HFFc6 (cell line): ENCODE measurements around the gene SERPINE1. TPM values are rescaled to one million over a fixed set of nuclear protein-coding genes. Genes with fewer than 3 reads are reported as not detected.

ENCODE experiments used
- DNase-seq: peaks from one replicate; pipeline ENCODE4 v3.0.0-alpha.2; 2018
- H3K27ac Mint-ChIP-seq: 2 replicates; pipeline ENCODE4 v1.8.0; 2020; ENCODE audit warnings: mild to moderate bottlenecking, mixed read lengths
- H3K27me3 Mint-ChIP-seq: 2 replicates; pipeline ENCODE4 v1.8.0; 2021; ENCODE audit warnings: mild to moderate bottlenecking, moderate library complexity, mixed read lengths; ENCODE audit not compliant: insufficient read depth
- H3K36me3 Mint-ChIP-seq: 2 replicates; pipeline ENCODE4 v1.8.0; 2021; ENCODE audit warnings: low read depth, mixed read lengths
- H3K4me1 Mint-ChIP-seq: 2 replicates; pipeline ENCODE4 v1.8.0; 2020; ENCODE audit warnings: low read depth, mixed read lengths
- H3K4me3 Mint-ChIP-seq: 2 replicates; pipeline ENCODE4 v1.8.0; 2020; ENCODE audit warnings: mild to moderate bottlenecking, moderate library complexity, mixed read lengths
- H3K9me3 Mint-ChIP-seq: 2 replicates; pipeline ENCODE4 v1.8.0; 2020; ENCODE audit warnings: mild to moderate bottlenecking, mixed read lengths
- total RNA-seq, 6 experiments: library from RNA; stranded (reverse); fragmentation: NEBNext Ultra II Directional; extraction: Animal tissue kit (Norgen Biotek cat#: 25700); gene quantifications; 2 replicates in 1 of 6; 3 replicates in 5 of 6; pipeline ENCODE4 v1.2.3, GENCODE V29; 2021
- TF ChIP-seq, protein P1 (sequence below): fragments of 200-600 bp; sonication (generic); IDR thresholded peaks from 2 replicates; pipeline ENCODE4 v1.5.0; 2021; ENCODE audit warnings: antibody characterized with exemption, mild to moderate bottlenecking

SERPINE1 gene
- total RNA-seq, 6 experiments from 2014 or later = 906 to 2,092 (median 1,052) TPM

DNA sequence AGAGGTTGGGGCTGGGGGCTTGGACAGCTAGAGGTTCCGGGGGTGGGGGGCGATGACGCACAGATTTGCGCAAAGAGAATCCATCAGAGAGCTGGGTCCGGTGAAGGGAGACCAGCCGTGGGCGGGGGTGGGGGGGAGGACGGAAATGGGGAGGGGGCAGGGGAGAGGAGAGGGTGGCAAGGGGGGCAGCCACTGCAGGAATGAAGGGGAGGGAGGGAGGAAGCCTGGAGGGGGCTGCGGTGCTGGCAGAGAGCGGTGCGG is 39.7 kb downstream of the SERPINE1 start:
- no peak overlapping the region for H3K4me3 Mint-ChIP-seq
- TF ChIP-seq, protein P1, sequence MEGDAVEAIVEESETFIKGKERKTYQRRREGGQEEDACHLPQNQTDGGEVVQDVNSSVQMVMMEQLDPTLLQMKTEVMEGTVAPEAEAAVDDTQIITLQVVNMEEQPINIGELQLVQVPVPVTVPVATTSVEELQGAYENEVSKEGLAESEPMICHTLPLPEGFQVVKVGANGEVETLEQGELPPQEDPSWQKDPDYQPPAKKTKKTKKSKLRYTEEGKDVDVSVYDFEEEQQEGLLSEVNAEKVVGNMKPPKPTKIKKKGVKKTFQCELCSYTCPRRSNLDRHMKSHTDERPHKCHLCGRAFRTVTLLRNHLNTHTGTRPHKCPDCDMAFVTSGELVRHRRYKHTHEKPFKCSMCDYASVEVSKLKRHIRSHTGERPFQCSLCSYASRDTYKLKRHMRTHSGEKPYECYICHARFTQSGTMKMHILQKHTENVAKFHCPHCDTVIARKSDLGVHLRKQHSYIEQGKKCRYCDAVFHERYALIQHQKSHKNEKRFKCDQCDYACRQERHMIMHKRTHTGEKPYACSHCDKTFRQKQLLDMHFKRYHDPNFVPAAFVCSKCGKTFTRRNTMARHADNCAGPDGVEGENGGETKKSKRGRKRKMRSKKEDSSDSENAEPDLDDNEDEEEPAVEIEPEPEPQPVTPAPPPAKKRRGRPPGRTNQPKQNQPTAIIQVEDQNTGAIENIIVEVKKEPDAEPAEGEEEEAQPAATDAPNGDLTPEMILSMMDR = no peak
- H3K9me3 Mint-ChIP-seq = no peaks in the 10 kb centered on the region
- H3K4me1 Mint-ChIP-seq = peaks cover 58% of the 10 kb centered on the region
- H3K27ac Mint-ChIP-seq = no peak overlapping the region
- peaks cover under 1% of the 10 kb centered on the region; the same call in 1 of the 2 replicates for H3K36me3 Mint-ChIP-seq
- H3K27me3 Mint-ChIP-seq = peaks cover 45% of the 10 kb centered on the region
- DNase-seq = no peak

DNA sequence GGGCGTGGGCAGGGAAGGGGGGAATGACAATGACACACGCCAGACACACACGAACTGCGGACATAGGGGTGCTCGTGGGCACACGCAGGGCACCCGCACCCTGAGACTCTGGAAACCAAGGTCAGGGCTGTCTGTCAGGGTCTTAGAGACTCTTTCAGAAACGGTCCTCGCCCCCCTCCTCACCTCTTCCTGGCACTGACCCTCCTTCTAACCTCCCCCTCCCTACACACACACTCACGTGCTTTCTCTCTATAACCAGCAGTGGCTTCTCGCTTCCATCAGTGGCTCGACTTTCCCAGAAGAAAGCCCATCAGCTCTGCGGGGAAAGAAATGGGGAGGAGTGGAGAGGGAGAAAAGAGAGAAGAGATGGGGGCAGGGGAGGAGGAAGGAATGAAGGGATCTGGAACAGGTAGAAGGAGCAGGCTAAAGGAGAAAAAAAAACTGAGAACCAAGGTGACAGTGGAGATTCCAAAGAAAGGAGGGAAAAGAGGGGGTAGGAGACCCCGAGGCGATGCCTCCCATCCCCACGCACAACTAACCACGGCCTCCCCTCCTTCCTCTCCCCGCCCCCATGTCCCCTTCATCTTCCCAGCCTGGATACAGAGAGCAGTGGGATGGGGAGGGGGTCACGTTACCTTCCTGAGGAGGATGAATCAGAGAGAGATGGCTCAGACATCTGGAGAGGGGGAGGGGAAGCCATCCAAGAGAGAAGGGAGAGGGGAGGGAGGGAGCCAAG is 40.2 kb downstream of the SERPINE1 start:
- TF ChIP-seq, protein P1 = no peak
- Mint-ChIP-seq H3K36me3 (no peaks in the 10 kb centered on the region), H3K9me3 (no peaks in the 10 kb centered on the region), H3K4me1 (peaks cover 61% of the 10 kb centered on the region), H3K27ac (no peak overlapping the region), H3K27me3 (peaks cover 49% of the 10 kb centered on the region), H3K4me3 (no peak overlapping the region)
- DNase-seq = no peak

DNA sequence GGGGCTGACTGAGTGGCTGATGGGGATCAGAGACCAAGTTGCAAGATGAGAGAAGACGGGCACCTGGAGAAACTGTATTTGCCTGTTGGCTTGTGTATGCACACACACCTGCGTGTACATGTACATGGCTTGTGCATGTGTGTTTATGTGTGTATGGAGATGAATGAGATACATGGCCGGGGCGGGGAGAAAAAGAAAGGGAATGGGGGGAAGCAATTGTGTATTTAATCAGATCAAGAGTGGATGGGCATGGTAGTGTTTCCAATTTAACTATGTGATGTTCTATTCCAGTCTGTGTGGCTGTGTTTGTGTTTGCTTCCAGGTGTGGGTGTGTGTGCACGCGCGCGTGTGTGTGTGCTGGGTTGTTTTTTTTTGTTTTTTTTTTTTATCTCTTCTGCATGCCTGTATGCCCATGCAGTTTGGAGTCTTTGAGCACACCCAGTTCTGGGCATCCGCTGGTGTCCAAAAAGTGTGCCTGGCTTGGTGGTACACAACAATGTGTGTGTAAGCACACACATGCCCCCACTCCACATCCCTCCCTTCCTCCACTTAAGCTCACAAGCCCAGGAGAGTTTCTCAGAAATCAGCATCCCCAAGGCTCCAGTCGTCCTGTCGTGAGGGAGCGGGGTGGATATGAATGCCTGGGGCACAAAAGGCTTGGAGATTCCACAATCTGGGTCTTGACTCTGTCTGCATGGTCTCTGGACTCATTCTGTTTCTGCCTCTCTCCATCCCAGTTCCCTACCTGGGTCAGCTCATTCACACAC is 40.9 kb downstream of the SERPINE1 start:
- TF ChIP-seq, protein P1 = no peak
- Mint-ChIP-seq H3K27ac (no peak overlapping the region), H3K27me3 (peaks cover 52% of the 10 kb centered on the region), H3K9me3 (no peaks in the 10 kb centered on the region), H3K4me1 (peaks cover 64% of the 10 kb centered on the region), H3K36me3 (no peaks in the 10 kb centered on the region), H3K4me3 (no peak overlapping the region; the same call in 1 of the 2 replicates)
- DNase-seq = no peak

DNA sequence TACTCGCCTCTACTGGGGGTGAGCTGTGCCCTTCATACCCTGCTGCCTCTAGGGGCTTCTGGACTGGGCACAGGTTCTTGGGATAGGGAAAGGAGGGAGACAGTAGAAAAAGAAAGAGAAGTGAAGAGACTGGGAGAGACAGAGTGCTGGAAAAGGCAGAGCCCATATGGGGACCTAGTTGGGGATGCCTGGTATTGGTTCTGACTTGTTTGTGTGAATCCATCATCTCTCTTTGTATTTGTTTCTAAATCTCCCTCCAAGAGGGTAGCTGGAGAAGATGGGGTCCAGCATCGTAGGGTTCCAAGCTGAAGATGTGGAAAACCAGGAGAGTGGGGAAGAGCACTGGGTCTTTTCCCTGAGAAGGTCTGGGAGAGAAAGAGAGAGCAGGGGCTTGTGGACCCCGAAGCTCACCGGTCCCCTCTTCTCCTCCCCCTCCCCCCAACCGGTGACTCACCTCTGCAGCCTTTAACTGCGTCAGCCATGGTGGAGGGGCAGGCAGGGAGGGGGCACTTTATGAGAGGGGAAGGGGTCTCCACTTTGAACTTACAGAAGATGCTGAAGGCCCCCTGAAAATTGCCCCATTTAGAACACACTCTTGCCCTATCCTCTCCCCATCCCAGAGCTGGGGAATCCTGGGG is 41.6 kb downstream of the SERPINE1 start:
- Mint-ChIP-seq H3K4me3 (peak overlapping the region; percentile 75), H3K27ac (no peak overlapping the region), H3K4me1 (peaks cover 71% of the 10 kb centered on the region), H3K36me3 (no peaks in the 10 kb centered on the region), H3K9me3 (no peaks in the 10 kb centered on the region), H3K27me3 (peaks cover 55% of the 10 kb centered on the region)
- DNase-seq = no peak
- TF ChIP-seq, protein P1 = no peak

DNA sequence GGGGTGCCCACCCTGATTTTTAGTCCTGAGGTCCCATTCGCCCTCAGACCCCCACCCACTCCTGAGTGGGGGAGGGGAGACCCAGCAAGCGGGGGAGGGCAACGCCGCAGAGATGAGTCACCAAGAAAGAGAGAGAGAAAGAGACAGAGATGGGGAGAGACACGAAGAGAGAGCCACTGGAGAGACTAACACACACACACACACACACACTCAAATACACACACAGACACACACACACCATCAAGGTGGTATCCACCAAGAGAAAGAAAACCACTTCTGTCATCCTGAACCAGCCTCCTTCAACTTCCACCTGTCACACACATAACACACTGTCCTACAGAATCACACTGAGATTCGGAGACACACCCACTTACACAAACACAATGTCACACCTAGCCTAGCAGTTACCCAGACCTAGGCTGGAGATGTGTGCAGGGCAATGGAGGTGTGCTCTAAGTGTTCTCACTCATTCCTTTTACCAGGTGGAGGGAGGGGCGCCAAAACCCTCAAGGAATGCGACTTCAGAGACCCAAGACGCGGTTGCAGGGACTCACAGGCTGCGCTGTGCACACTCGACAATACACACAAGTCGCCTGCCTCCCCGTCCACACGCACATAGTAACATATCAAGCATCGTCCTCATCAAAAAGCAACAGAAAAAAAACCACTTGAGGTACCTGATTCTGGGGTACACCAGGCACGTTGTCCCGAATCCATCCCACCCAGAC is 42.4 kb downstream of the SERPINE1 start:
- H3K4me1 Mint-ChIP-seq = peaks cover 78% of the 10 kb centered on the region
- H3K27me3 Mint-ChIP-seq = peaks cover 60% of the 10 kb centered on the region
- no peaks in the 10 kb centered on the region for H3K36me3 Mint-ChIP-seq
- DNase-seq = no peak
- TF ChIP-seq, protein P1 = no peak
- H3K4me3 Mint-ChIP-seq = peak overlapping the region; percentile 82
- no peaks in the 10 kb centered on the region for H3K9me3 Mint-ChIP-seq
- H3K27ac Mint-ChIP-seq = no peak overlapping the region
